ENCODE measurements around the gene UTP25.

- TF ChIP-seq POLR2A (IDR thresholded peaks at IDR 0.05) = no peak
- TF ChIP-seq CTCF (IDR thresholded peaks at IDR 0.05) = no peak
Measured at GRCh38 chr1:209807509-209807908, 20.3 kb upstream of the UTP25 start.

Measured in adrenal gland (tissue), 5 donors.